Cardiac fibroblast (primary cell): Measurements from ENCODE around the gene TMEM60.

Source experiments
- DNase-seq, 2 donors: peaks; one replicate each; pipeline versions ENCODE4 v3.0.0 to v3.0.0-alpha.2; 2010; ENCODE audit warnings: low read depth in 2 of 2
- H3K4me3 ChIP-seq, 2 donors: replicated peaks in 1 of 2; 1 replicate in 1 of 2; 2 replicates in 1 of 2; pipeline ENCODE4 v1.5.1; 2011; ENCODE audit warnings: low read depth in 2 of 2, low read length in 2 of 2, mild to moderate bottlenecking in 2 of 2, moderate library complexity in 1 of 2
- CTCF ChIP-seq: IDR thresholded peaks from one replicate; pipeline ENCODE4 v1.5.1; 2011; ENCODE audit warnings: low read depth, mild to moderate bottlenecking, low read length, inconsistent platforms

Gene TMEM60

GRCh38 chr7:77826300-77826699 is 28.1 kb upstream of the TMEM60 start:
- TF ChIP-seq CTCF, result no peak
- DNase-seq, result no peak
- no peak overlapping the region for H3K4me3 ChIP-seq

DNA sequence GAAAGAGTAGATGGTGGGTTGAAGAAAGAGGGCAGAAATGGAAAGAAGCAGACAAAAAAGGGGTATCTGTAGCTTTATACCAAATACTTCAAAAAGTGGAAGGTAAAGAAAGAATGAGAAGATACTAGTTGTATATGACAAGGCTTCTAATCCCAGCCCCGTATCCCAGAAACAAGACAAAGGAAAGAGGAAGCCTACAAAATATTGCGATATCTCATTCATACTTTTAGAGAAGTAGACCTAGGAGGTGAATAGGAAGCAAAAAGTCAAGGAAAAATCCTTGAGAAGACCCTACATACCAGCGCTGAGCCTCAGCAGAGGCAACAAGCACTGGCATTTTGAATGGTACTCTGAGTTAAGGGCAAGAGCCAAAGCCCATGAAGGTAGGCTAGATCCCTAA is 26.9 kb upstream of the TMEM60 start:
- no peak overlapping the region for H3K4me3 ChIP-seq
- no peak for DNase-seq
- no peak for TF ChIP-seq CTCF

DNA sequence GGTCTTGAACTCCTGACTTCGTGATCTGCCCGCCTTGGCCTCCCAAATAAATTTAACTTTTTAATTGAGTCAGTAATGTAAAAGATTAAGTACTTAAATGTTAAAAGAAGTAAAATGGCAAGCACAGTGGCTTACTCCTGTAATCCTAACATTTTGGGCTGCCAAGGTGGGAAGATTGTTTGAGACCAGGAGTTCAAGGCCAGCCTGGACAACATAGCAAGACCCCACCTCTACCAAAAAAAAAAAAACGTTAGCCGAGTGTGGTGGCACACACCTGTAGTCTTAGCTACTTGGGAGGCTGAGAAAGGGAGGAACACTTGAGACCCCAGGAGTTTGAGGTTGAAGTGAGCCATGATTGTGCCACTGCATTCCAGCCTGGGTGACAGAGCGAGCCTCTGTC is 26.4 kb upstream of the TMEM60 start:
- no peak for TF ChIP-seq CTCF
- no peak overlapping the region for H3K4me3 ChIP-seq
- DNase-seq, result no peak

DNA sequence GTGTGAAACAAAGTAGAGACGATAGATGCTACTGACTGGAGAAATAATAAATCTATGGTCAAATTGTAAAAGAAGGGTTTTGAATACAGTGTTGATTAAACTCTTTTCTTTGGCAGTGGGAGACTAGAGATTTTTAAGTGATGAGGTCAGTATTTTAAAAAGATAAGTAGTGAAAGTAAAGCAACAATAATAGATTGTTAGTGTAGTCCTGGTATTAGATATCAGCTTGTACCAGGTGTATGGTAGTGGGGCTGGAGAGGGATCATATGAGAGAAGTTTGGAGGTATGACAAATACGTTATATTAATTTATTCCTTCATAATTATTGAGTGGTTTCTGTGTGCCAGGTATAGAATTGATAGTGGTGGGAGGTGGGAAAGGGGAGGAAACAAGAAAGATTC is 25.6 kb upstream of the TMEM60 start:
- TF ChIP-seq CTCF, result no peak
- DNase-seq, result no peak

GRCh38 chr7:77822269-77822668 is 24.0 kb upstream of the TMEM60 start:
- no peak for DNase-seq
- no peak overlapping the region for H3K4me3 ChIP-seq
- no peak for TF ChIP-seq CTCF

More for the DNA sequence above, 25.6 kb upstream of the TMEM60 start:
- H3K4me3 ChIP-seq, result no peak overlapping the region

- no peak overlapping the region for H3K4me3 ChIP-seq
- no peak for DNase-seq
- TF ChIP-seq CTCF, result no peak
Observed at GRCh38 chr7:77820967-77821366, 22.7 kb upstream of the TMEM60 start.

DNA sequence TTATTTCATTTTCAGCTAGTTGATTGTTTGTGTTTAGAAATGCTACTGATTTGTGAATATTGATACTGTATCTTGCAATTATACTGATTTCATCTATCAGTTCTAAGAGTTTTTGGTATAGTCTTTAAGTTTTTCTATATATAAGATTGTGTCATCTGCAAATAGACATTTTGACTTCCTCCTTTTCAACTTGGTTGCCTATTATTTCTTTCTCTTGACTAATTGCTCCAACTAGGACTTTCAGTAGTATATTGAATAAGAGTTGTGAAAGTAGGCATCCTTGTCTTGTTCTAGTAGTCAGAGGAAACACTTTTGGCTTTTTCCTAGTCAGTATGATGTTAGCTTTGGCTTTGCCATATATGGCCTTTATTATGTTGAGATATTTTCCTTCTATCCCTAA is 20.8 kb upstream of the TMEM60 start:
- no peak for TF ChIP-seq CTCF
- no peak for DNase-seq
- no peak overlapping the region for H3K4me3 ChIP-seq
